ENCODE data around the gene ZBTB20. TPM values are rescaled to one million over a fixed set of nuclear protein-coding genes. Genes with fewer than 3 reads are reported as not detected.

ZBTB20 gene
- total and polyA plus RNA-seq, 9 donors, result 4.3 to 160 (median 107) TPM

DNA sequence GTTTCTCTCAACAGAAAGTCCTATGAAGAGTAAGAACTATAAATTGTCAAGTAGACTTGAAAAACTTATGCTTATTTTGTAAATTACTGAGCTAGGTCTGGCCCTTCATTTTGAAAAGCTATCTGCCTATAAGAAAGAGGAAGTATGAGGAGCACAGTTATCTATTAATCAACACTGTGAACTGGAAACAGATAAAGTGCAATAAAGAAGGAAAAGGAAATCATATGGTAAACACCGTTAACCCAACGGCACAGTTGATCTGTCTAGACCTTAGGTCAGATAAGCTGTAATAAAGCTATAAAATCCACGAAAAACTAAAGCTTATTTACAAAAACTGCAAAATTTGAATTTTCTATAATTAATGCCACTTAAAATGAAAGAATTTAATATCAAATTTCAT, 242.5 kb downstream of the ZBTB20 start:
- H3K36me3 ChIP-seq, result no peaks in the 10 kb centered on the region
- intact Hi-C loops (cut with DNase I), result no loop called here
- no peak for TF ChIP-seq POLR2A (IDR thresholded peaks at IDR 0.05)
- TF ChIP-seq, protein P1, sequence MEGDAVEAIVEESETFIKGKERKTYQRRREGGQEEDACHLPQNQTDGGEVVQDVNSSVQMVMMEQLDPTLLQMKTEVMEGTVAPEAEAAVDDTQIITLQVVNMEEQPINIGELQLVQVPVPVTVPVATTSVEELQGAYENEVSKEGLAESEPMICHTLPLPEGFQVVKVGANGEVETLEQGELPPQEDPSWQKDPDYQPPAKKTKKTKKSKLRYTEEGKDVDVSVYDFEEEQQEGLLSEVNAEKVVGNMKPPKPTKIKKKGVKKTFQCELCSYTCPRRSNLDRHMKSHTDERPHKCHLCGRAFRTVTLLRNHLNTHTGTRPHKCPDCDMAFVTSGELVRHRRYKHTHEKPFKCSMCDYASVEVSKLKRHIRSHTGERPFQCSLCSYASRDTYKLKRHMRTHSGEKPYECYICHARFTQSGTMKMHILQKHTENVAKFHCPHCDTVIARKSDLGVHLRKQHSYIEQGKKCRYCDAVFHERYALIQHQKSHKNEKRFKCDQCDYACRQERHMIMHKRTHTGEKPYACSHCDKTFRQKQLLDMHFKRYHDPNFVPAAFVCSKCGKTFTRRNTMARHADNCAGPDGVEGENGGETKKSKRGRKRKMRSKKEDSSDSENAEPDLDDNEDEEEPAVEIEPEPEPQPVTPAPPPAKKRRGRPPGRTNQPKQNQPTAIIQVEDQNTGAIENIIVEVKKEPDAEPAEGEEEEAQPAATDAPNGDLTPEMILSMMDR (IDR thresholded peaks at IDR 0.05), result no peak
- no peak for TF ChIP-seq EP300 (IDR thresholded peaks at IDR 0.05)
- WGBS, 3 donors, result 87 to 93% (median 92%) methylated on average over 3 of the region's 3 CpGs
- H3K9me3 ChIP-seq, result no peaks in the 10 kb centered on the region
- DNase-seq, result no peak
- H3K4me1 ChIP-seq (ENCODE audit: insufficient read depth), result peaks cover under 1% of the 10 kb centered on the region
- H3K27ac ChIP-seq, result no peak overlapping the region
- no peak overlapping the region for H3K4me3 ChIP-seq
- H3K27me3 ChIP-seq, result no peaks in the 10 kb centered on the region

DNA sequence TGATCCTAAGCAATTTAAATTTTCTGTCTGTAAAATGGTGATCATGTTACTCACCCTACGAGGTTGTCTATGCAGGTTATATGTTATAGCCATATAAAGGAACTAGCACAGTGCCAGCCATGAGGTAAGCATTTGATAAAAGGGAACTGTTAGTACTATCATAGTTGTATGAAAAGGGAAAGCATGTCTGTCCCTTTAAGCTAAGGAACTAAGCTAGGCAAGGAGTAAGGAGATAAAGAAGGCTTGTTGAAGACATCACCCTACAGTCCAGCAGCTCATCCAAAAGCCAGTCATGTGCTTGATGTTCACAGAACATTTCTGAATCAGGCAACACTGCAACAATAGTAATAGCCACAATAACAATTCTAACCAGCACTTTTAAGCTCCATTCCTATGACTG, 243.9 kb downstream of the ZBTB20 start:
- no peaks in the 10 kb centered on the region for H3K9me3 ChIP-seq
- DNase-seq, result no peak
- no peak overlapping the region for H3K4me3 ChIP-seq
- 83 to 91% (median 84%) methylated on average over 1 of the region's 1 CpG for WGBS, 3 donors
- no peak overlapping the region for H3K27ac ChIP-seq
- H3K36me3 ChIP-seq, result no peaks in the 10 kb centered on the region
- intact Hi-C loops (cut with DNase I), result no loop called here
- no peak for TF ChIP-seq EP300 (IDR thresholded peaks at IDR 0.05)
- TF ChIP-seq, protein P1 (IDR thresholded peaks at IDR 0.05), result no peak
- no peak for TF ChIP-seq POLR2A (IDR thresholded peaks at IDR 0.05)
- H3K27me3 ChIP-seq, result no peaks in the 10 kb centered on the region
- peaks cover 3% of the 10 kb centered on the region for H3K4me1 ChIP-seq (ENCODE audit: insufficient read depth)

DNA sequence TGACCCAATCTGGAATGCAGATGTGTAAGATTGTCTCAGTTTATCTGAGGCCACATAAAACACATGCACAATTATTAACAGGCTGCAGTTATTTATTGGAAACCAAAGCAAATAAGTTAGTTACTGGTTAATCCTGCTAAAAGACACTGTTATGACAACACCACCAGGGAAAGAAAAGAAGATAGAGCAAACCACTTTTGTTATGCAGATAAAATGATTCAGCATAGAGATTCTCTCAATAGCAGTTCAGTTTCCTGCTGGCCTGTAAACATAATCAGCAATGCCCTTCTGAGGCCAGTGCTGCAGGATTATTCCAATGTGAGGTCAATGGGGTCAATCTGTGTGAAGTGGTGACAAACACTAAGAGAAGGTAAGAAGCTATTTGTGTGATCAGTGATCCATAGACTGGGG, 244.4 kb downstream of the ZBTB20 start:
- no peak for TF ChIP-seq EP300 (IDR thresholded peaks at IDR 0.05)
- no peak for TF ChIP-seq POLR2A (IDR thresholded peaks at IDR 0.05)
- TF ChIP-seq, protein P1 (IDR thresholded peaks at IDR 0.05), result no peak
- Histone ChIP-seq H3K9me3 (no peaks in the 10 kb centered on the region), H3K4me1 (ENCODE audit: insufficient read depth) (peaks cover 3% of the 10 kb centered on the region), H3K4me3 (no peak overlapping the region), H3K36me3 (no peaks in the 10 kb centered on the region), H3K27me3 (no peaks in the 10 kb centered on the region), H3K27ac (no peak overlapping the region)
- intact Hi-C loops (cut with DNase I), result no loop called here
- DNase-seq, result no peak

DNA sequence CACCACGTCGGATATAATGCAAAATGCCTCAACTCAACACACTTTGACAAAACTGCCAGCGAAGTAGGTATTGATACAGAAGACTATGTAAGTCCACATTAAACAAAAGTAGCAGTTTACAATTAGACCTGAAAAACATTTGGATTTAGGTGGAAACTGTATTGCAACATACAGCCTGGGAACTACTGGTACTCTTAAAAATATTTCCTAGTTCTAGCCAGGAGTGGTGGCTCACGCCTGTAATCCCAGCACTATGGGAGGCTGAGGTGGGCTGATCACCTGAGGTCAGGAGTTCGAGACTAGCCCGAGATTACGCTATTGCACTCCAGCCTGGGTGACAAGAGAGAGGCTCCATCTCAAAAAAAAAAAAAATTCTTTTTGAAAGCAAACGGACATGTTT, 246.2 kb downstream of the ZBTB20 start:
- H3K9me3 ChIP-seq, result no peaks in the 10 kb centered on the region
- H3K4me1 ChIP-seq (ENCODE audit: insufficient read depth), result peaks cover 3% of the 10 kb centered on the region
- H3K4me3 ChIP-seq, result peak overlapping the region; percentile 21
- no peak for DNase-seq
- no peak overlapping the region for H3K27ac ChIP-seq
- no peak for TF ChIP-seq POLR2A (IDR thresholded peaks at IDR 0.05)
- TF ChIP-seq, protein P1 (IDR thresholded peaks at IDR 0.05), result no peak
- no peak for TF ChIP-seq EP300 (IDR thresholded peaks at IDR 0.05)
- no peaks in the 10 kb centered on the region for H3K36me3 ChIP-seq
- WGBS, 3 donors, result 52 to 62% (median 55%) methylated on average over 8 of the region's 8 CpGs
- intact Hi-C loops (cut with DNase I), result no loop called here
- no peaks in the 10 kb centered on the region for H3K27me3 ChIP-seq
